WTC11 (cell line): ENCODE measurements around the gene CISH. TPM values are rescaled to one million over a fixed set of nuclear protein-coding genes. Genes with fewer than 3 reads are reported as not detected.

Source experiments
- ATAC-seq: fragments of 200-7000 bp; cut with Tn5 transposase; 2 replicates; pipeline ENCODE4 v1.10.0; 2021; ENCODE audit warnings: mild to moderate bottlenecking, moderate library complexity
- CTCF ChIA-PET: fragments of 300-600 bp; sonication (Branson Sonifier 250); formaldehyde crosslinking; loops from one replicate; lab custom pipeline; 2021; ENCODE audit warnings: antibody characterized with exemption; lab: Charles Lee
- POLR2A ChIA-PET: fragments of 350-600 bp; sonication (Branson Sonifier 250); formaldehyde crosslinking; loops from one replicate; lab custom pipeline; 2021; ENCODE audit warnings: antibody characterized with exemption; lab: Charles Lee
- DNase-seq: peaks from one replicate; pipeline ENCODE4 v3.0.0; 2021; ENCODE audit warnings: low spot score
- H3K27ac Mint-ChIP-seq: 2 replicates; pipeline ENCODE4 v1.8.0; 2021; ENCODE audit warnings: mixed read lengths
- H3K27me3 Mint-ChIP-seq: 2 replicates; pipeline ENCODE4 v1.8.0; 2021; ENCODE audit warnings: low read depth, mild to moderate bottlenecking, moderate library complexity, mixed read lengths
- H3K36me3 Mint-ChIP-seq: 2 replicates; pipeline ENCODE4 v1.8.0; 2021; ENCODE audit warnings: mixed read lengths
- H3K4me1 Mint-ChIP-seq: 2 replicates; pipeline ENCODE4 v1.8.0; 2022; ENCODE audit warnings: mixed read lengths
- H3K4me3 Mint-ChIP-seq: 2 replicates; pipeline ENCODE4 v1.8.0; 2021; ENCODE audit warnings: mild to moderate bottlenecking, moderate library complexity, mixed read lengths
- H3K9me3 Mint-ChIP-seq: 2 replicates; pipeline ENCODE4 v1.8.0; 2021; ENCODE audit warnings: mixed read lengths
- ETV6 ChIP-seq: sonication (generic); formaldehyde crosslinking; IDR thresholded peaks from 2 replicates; pipeline ENCODE4 v1.8.1; 2022; ENCODE audit warnings: mild to moderate bottlenecking, missing genetic modification reagents
- FOXK1 ChIP-seq: sonication (generic); formaldehyde crosslinking; IDR thresholded peaks from 2 replicates; pipeline ENCODE4 v1.8.0; 2022; ENCODE audit warnings: mild to moderate bottlenecking, moderate library complexity, missing genetic modification reagents
- GABPB1 ChIP-seq: sonication (generic); formaldehyde crosslinking; IDR thresholded peaks from 2 replicates; pipeline ENCODE4 v1.8.1; 2023; ENCODE audit warnings: mild to moderate bottlenecking, missing genetic modification reagents
- GRHL2 ChIP-seq: fragments of 250-450 bp; sonication (Bioruptor Pico); IDR thresholded peaks from 2 replicates; pipeline ENCODE4 v1.8.0; 2022; ENCODE audit warnings: mild to moderate bottlenecking, moderate library complexity; ENCODE audit not compliant: insufficient replicate concordance, severe bottlenecking
- IRF1 ChIP-seq: sonication (generic); formaldehyde crosslinking; IDR thresholded peaks from 2 replicates; pipeline ENCODE4 v1.8.0; 2023; ENCODE audit warnings: missing genetic modification reagents
- MXD4 ChIP-seq: fragments of 250-450 bp; sonication (Bioruptor Pico); IDR thresholded peaks from 2 replicates; pipeline ENCODE4 v1.8.0; 2021; ENCODE audit warnings: mild to moderate bottlenecking, moderate library complexity, borderline replicate concordance
- RORB ChIP-seq: fragments of 250-450 bp; sonication (Bioruptor Pico); IDR thresholded peaks from 2 replicates; pipeline ENCODE4 v1.9.0; 2021; ENCODE audit warnings: mild to moderate bottlenecking
- SMAD4 ChIP-seq: sonication (generic); formaldehyde crosslinking; IDR thresholded peaks from 2 replicates; pipeline ENCODE4 v1.8.0; 2022; ENCODE audit warnings: mild to moderate bottlenecking, missing genetic modification reagents
- SP1 ChIP-seq: sonication (generic); formaldehyde crosslinking; conservative IDR thresholded peaks from 2 replicates; pipeline ENCODE4 v1.8.1; 2022; ENCODE audit warnings: missing genetic modification reagents
- USF1 ChIP-seq: sonication (generic); formaldehyde crosslinking; IDR thresholded peaks from 2 replicates; pipeline ENCODE4 v1.8.0; 2022; ENCODE audit warnings: mild to moderate bottlenecking, missing genetic modification reagents
- ZBTB21 ChIP-seq: sonication (generic); formaldehyde crosslinking; IDR thresholded peaks from 2 replicates; pipeline ENCODE4 v1.8.1; 2023; ENCODE audit warnings: mild to moderate bottlenecking, missing genetic modification reagents, borderline replicate concordance
- ZMAT4 ChIP-seq: fragments of 250-450 bp; sonication (Bioruptor Pico); IDR thresholded peaks from 2 replicates; pipeline ENCODE4 v1.9.0; 2021; ENCODE audit warnings: mild to moderate bottlenecking
- ZNF138 ChIP-seq: sonication (generic); formaldehyde crosslinking; conservative IDR thresholded peaks from 2 replicates; pipeline ENCODE4 v1.8.1; 2022; ENCODE audit warnings: mild to moderate bottlenecking, moderate library complexity, missing genetic modification reagents
- ZNF232 ChIP-seq: sonication (generic); formaldehyde crosslinking; IDR thresholded peaks from 2 replicates; pipeline ENCODE4 v1.8.0; 2022; ENCODE audit warnings: mild to moderate bottlenecking, missing genetic modification reagents
- ZNF532 ChIP-seq: fragments of 250-450 bp; sonication (Bioruptor Pico); IDR thresholded peaks from 2 replicates; pipeline ENCODE4 v1.9.0; 2021; ENCODE audit warnings: mild to moderate bottlenecking, borderline replicate concordance
- total RNA-seq: library from RNA; stranded (reverse); gene quantifications from 3 replicates; pipeline ENCODE4 v1.2.3, GENCODE V29; 2021
- TF ChIP-seq, protein P1 (sequence below): sonication (generic); formaldehyde crosslinking; IDR thresholded peaks from 2 replicates; pipeline ENCODE4 v1.8.1; 2022; ENCODE audit warnings: mild to moderate bottlenecking, moderate library complexity, missing genetic modification reagents
- TF ChIP-seq, protein P2 (sequence below): fragments of 250-450 bp; sonication (Bioruptor Pico); IDR thresholded peaks from 2 replicates; pipeline ENCODE4 v1.9.0; 2021; ENCODE audit warnings: mild to moderate bottlenecking
- TF ChIP-seq, protein P3 (sequence below): sonication (generic); formaldehyde crosslinking; IDR thresholded peaks from 2 replicates; pipeline ENCODE4 v1.8.0; 2022; ENCODE audit warnings: missing genetic modification reagents
- TF ChIP-seq, protein P4 (sequence below): sonication (generic); formaldehyde crosslinking; IDR thresholded peaks from 2 replicates; pipeline ENCODE4 v1.8.1; 2022; ENCODE audit warnings: low read depth, mild to moderate bottlenecking, moderate library complexity, missing genetic modification reagents, borderline replicate concordance

CISH gene
- total RNA-seq, 1 experiment from 2014 or later, result 2.4 TPM

DNA sequence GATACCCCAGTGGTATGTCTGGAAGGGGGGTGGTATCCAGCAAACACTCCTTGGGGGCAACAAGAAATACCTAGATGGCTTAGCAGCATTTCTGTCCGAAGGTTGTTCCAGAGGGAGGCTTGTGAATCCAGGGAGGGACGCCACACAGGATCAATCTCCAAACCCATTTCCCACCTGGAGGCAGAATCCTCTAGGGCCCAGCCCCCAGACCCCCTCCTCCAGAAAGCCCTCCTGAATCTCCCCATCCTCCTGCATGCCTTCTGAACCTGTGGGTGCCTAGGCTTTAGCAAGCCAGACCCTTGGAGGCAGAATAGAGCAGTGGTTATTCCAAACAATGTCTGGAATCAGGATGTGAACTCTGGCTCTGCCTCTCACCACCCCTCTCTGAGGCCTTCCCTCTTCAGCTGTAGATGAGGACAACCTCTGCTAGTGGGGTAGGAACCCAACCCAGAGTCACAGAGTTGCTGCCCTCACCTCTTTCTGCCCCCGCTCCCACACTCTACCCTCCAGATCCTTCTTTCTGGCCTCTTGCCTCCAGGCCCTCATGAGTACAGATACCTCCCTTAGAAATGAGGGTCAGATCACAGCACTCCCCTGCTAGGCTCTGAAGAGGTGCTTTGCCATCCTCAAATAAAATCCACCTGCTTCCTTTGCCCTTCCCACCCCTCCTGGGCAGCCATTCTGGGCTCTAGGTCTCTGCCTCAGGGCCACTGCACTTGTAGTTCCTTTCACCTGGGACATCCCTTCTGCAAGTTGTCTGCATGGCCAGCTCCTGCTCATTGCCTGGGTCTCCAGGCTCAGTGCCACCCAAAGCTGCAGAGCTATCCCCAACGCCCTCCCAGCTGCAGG is 8.1 kb downstream of the CISH start (continued):
- TF ChIP-seq USF1, result no peak
- TF ChIP-seq, all 79 proteins: peak for 0

GRCh38 chr3:50602595-50603191 is 8.9 kb downstream of the CISH start:
- ChIA-PET POLR2A (interaction anchor here (1.1 kb wide), 1 partner anchor 34 kb away, joined by 4 read pairs; the partner anchor contains the start of gene HEMK1), CTCF (interaction anchor here (0.9 to 3.2 kb wide), 4 partner anchors 9 to 776 kb away, joined by 3 to 24 read pairs (median 4); partner anchors contain the start of genes CISH and HEMK1)
- H3K4me1 Mint-ChIP-seq, result no peaks in the 10 kb centered on the region
- ATAC-seq (no peak), DNase-seq (no peak)
- H3K27me3 Mint-ChIP-seq, result peaks cover 3% of the 10 kb centered on the region
- no peak overlapping the region for H3K4me3 Mint-ChIP-seq
- H3K9me3 Mint-ChIP-seq, result no peaks in the 10 kb centered on the region
- H3K27ac Mint-ChIP-seq, result no peak overlapping the region
- no peaks in the 10 kb centered on the region for H3K36me3 Mint-ChIP-seq
- TF ChIP-seq ZBTB21 (no peak), GABPB1 (CRISPR knock-in tag) (no peak), ZMAT4 (CRISPR knock-in tag) (no peak), MXD4 (CRISPR knock-in tag) (no peak), IRF1 (no peak), RORB (CRISPR knock-in tag) (no peak), ZNF232 (no peak), GRHL2 (no peak), FOXK1 (no peak), ETV6 (CRISPR knock-in tag) (no peak), ZNF532 (CRISPR knock-in tag) (no peak), SP1 (CRISPR knock-in tag) (no peak), SMAD4 (CRISPR knock-in tag) (no peak), ZNF138 (CRISPR knock-in tag) (no peak)
- TF ChIP-seq, protein P1, sequence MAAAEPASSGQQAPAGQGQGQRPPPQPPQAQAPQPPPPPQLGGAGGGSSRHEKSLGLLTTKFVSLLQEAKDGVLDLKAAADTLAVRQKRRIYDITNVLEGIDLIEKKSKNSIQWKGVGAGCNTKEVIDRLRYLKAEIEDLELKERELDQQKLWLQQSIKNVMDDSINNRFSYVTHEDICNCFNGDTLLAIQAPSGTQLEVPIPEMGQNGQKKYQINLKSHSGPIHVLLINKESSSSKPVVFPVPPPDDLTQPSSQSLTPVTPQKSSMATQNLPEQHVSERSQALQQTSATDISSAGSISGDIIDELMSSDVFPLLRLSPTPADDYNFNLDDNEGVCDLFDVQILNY (CRISPR knock-in tag), result no peak
- TF ChIP-seq, protein P2, sequence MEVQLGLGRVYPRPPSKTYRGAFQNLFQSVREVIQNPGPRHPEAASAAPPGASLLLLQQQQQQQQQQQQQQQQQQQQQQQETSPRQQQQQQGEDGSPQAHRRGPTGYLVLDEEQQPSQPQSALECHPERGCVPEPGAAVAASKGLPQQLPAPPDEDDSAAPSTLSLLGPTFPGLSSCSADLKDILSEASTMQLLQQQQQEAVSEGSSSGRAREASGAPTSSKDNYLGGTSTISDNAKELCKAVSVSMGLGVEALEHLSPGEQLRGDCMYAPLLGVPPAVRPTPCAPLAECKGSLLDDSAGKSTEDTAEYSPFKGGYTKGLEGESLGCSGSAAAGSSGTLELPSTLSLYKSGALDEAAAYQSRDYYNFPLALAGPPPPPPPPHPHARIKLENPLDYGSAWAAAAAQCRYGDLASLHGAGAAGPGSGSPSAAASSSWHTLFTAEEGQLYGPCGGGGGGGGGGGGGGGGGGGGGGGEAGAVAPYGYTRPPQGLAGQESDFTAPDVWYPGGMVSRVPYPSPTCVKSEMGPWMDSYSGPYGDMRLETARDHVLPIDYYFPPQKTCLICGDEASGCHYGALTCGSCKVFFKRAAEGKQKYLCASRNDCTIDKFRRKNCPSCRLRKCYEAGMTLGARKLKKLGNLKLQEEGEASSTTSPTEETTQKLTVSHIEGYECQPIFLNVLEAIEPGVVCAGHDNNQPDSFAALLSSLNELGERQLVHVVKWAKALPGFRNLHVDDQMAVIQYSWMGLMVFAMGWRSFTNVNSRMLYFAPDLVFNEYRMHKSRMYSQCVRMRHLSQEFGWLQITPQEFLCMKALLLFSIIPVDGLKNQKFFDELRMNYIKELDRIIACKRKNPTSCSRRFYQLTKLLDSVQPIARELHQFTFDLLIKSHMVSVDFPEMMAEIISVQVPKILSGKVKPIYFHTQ (CRISPR knock-in tag), result no peak
- TF ChIP-seq, protein P3, sequence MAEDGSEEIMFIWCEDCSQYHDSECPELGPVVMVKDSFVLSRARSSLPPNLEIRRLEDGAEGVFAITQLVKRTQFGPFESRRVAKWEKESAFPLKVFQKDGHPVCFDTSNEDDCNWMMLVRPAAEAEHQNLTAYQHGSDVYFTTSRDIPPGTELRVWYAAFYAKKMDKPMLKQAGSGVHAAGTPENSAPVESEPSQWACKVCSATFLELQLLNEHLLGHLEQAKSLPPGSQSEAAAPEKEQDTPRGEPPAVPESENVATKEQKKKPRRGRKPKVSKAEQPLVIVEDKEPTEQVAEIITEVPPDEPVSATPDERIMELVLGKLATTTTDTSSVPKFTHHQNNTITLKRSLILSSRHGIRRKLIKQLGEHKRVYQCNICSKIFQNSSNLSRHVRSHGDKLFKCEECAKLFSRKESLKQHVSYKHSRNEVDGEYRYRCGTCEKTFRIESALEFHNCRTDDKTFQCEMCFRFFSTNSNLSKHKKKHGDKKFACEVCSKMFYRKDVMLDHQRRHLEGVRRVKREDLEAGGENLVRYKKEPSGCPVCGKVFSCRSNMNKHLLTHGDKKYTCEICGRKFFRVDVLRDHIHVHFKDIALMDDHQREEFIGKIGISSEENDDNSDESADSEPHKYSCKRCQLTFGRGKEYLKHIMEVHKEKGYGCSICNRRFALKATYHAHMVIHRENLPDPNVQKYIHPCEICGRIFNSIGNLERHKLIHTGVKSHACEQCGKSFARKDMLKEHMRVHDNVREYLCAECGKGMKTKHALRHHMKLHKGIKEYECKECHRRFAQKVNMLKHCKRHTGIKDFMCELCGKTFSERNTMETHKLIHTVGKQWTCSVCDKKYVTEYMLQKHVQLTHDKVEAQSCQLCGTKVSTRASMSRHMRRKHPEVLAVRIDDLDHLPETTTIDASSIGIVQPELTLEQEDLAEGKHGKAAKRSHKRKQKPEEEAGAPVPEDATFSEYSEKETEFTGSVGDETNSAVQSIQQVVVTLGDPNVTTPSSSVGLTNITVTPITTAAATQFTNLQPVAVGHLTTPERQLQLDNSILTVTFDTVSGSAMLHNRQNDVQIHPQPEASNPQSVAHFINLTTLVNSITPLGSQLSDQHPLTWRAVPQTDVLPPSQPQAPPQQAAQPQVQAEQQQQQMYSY, result no peak
- TF ChIP-seq, protein P4, sequence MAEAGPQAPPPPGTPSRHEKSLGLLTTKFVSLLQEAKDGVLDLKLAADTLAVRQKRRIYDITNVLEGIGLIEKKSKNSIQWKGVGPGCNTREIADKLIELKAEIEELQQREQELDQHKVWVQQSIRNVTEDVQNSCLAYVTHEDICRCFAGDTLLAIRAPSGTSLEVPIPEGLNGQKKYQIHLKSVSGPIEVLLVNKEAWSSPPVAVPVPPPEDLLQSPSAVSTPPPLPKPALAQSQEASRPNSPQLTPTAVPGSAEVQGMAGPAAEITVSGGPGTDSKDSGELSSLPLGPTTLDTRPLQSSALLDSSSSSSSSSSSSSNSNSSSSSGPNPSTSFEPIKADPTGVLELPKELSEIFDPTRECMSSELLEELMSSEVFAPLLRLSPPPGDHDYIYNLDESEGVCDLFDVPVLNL (CRISPR knock-in tag), result no peak
